GM12878 (cell line): ENCODE results near the gene MAPKAPK2.

Experiments used
- CHD2 ChIP-seq: IDR thresholded peaks from 2 replicates; pipeline ENCODE4 v1.6.1; 2011; ENCODE audit warnings: low read depth, low read length, improper control_type of control experiment, borderline replicate concordance
- CTCF ChIP-seq, 3 experiments: IDR thresholded peaks in 2 of 3; conservative IDR thresholded peaks in 1 of 3; 2 replicates each; pipeline ENCODE4 v1.5.1; 2011; ENCODE audit warnings: low read depth in 3 of 3, low read length in 3 of 3, mild to moderate bottlenecking in 3 of 3, control low read depth in 2 of 3, moderate library complexity in 2 of 3, inconsistent platforms in 1 of 3, mixed read lengths in 1 of 3; ENCODE audit not compliant: control insufficient read depth in 2 of 3, insufficient read depth in 1 of 3; ENCODE audit errors: extremely low read depth in 1 of 3
- EP300 ChIP-seq, 2 experiments: fragments of 150-350 bp in 1 of 2; IDR thresholded peaks; 2 replicates each; pipeline ENCODE4 v1.6.1; 2011 to 2012; ENCODE audit warnings: low read depth in 2 of 2, low read length in 2 of 2, borderline replicate concordance in 1 of 2, improper control_type of control experiment in 1 of 2, inconsistent platforms in 1 of 2; ENCODE audit not compliant: control insufficient read depth in 1 of 2
- EZH2 ChIP-seq: IDR thresholded peaks from 2 replicates; pipeline ENCODE4 v1.6.1; 2012; ENCODE audit warnings: low read depth, mild to moderate bottlenecking, control low read depth, inconsistent platforms, low read length, borderline replicate concordance; ENCODE audit not compliant: control insufficient read depth
- KDM1A ChIP-seq: fragments of 200-600 bp; sonication (generic); IDR thresholded peaks from 2 replicates; pipeline ENCODE4 v1.6.1; 2016; ENCODE audit warnings: borderline replicate concordance
- POLR2AphosphoS5 ChIP-seq: IDR thresholded peaks from 2 replicates; pipeline ENCODE4 v1.6.1; 2011; ENCODE audit warnings: mild to moderate bottlenecking, low read length, inconsistent platforms
- PRDM15 ChIP-seq: fragments of 450-650 bp; formaldehyde crosslinking; IDR thresholded peaks from 2 replicates; pipeline ENCODE4 v1.4.0; 2020; ENCODE audit warnings: mild to moderate bottlenecking, moderate library complexity
- RAD21 ChIP-seq: IDR thresholded peaks from 2 replicates; pipeline ENCODE4 v1.6.1; 2011; ENCODE audit warnings: mild to moderate bottlenecking, low read depth, low read length, moderate library complexity; ENCODE audit not compliant: insufficient read depth
- SMC3 ChIP-seq: IDR thresholded peaks from 2 replicates; pipeline ENCODE4 v1.6.1; 2011; ENCODE audit warnings: low read length, improper control_type of control experiment, borderline replicate concordance
- USF2 ChIP-seq: IDR thresholded peaks from 2 replicates; pipeline ENCODE4 v1.6.1; 2011; ENCODE audit warnings: low read depth, low read length, improper control_type of control experiment, borderline replicate concordance
- ZNF592 ChIP-seq: fragments of 450-650 bp; IDR thresholded peaks from 2 replicates; pipeline ENCODE4 v1.6.1; 2017; ENCODE audit warnings: mild to moderate bottlenecking, moderate library complexity

- TF ChIP-seq RAD21, result no peak
- no peak for TF ChIP-seq CTCF (IDR thresholded peaks at IDR 0.05 in 2 of 3, conservative IDR thresholded peaks at IDR 0.05 in 1 of 3; ENCODE audit: control insufficient read depth in 2 of 3, extremely low read depth in 1 of 3, insufficient read depth in 1 of 3, low read depth in 3 of 3, low read length in 3 of 3)
- no peak for TF ChIP-seq EP300 (IDR thresholded peaks at IDR 0.05; ENCODE audit: borderline replicate concordance in 1 of 2, control insufficient read depth in 1 of 2, low read depth in 2 of 2, low read length in 2 of 2)
- TF ChIP-seq POLR2AphosphoS5, result no peak
- TF ChIP-seq EZH2, result no peak
- no peak for TF ChIP-seq USF2
- TF ChIP-seq PRDM15 (CRISPR knock-in tag), result no peak
- TF ChIP-seq KDM1A, result no peak
- no peak for TF ChIP-seq CHD2
- no peak for TF ChIP-seq ZNF592
- no peak for TF ChIP-seq SMC3
Measured at GRCh38 chr1:206654828-206655227, 29.9 kb upstream of the MAPKAPK2 start.
